ENCODE measurements around the gene GTF3C1.
"Not testable (repeated sequence)": the region's sequence is repeated elsewhere in the genome, so short reads cannot be mapped to it uniquely, and the experiment has no call there.

The GTF3C1 gene

DNA sequence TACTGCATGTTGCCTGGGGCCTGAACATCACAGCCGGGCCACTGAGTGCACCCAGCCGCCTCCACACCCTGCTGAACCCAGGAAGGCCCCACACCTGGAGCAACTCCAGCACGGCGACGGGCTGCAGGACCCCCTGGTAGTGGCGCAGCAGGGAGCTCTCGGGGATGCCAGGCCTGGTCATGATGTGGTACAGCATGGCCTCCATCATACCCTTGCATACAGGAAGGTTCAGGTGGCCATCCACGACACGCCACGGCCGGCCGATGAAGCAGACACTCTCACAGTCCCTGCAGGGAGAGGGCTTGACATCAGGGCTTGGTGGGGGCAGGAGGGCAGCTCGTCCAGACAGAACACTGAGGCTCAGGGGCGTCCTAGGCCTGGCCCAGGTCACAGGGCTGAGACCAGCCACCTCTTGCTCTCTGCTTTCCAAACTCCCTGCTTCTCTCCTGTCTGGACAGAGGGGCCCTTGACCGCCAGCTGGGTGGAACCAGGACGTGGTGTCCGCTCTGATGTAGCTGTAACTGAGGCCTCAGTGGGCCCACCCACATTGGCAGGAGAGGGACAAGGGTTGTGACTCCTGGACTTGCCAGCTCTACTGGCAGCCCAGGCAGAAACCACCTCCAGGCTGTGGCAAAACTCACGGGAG lies 87.4 kb downstream of the GTF3C1 start:
- DNase-seq (ENCODE audit: low spot score) = no peak

DNA sequence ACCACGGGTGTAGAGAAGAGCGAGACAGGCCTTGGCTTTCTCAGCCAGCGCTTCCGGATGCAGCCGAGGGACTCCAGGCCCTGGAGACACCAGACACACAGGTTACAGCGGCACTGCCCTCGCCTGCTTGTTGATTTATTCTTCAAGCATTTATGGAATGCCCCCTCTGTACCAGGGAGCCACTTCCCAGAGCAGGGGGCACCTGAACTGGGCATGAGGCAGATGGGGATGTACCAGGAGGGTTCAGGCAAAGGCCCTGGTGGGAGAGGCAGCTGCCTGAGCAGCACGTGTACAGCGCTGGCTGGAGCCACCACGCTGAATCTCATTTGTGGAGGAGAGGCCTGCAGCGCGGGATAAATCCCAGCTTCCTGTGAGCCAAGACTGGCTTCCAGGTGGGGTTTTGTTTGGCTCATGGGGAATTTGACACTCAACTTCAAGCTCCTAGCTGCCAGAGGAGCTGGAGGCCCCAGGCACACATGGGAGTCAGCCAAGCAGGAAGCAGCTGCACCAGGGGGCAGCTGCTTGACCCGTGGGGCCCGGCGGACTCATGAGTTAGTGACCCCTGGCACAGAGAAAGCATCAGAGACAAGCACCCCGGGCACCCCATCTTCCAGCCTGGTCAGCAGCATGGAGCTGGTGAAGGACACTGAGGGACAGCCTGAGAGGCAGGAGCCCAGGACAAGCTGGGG lies 88.1 kb downstream of the GTF3C1 start:
- no peak for DNase-seq (ENCODE audit: low spot score)

DNA sequence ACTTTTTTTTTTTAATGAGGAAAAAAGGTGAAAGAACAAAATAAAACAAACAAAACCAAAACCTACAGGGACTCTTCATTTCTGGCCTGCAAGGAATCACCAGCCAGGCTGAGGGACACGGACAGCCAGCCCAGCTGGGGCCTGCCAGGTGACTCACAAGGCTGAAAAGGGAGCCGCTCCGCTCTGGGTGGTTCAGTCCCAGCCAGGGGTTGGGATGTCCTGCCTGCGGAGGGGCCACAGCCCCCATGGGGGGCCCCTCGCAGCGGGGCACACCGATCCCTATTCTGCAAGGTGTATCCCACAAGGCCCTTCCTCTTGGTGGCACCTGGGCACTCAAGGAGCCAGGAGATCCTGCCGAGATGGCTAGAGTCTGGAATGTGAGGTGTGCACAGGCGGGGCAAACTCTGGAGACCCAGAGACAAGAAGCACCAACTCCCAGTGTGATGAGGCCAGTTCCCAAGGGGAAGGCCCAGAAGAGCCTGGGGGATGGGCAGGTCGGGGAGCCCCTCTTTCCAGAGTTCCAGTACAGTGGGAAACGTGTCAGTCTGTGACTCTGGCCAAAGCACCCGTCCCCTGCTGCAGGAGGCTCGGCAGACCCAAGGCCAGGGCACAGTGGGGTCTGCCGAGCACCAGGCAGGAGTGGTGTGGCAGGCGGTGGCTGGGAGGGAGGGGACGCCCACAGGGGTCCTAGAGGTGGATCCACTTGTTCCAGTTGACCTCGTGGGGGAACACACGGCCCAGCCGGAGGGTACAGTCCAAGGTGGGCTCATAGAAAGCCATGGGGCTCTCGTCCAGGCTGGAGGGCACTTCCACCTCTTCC lies 88.8 kb downstream of the GTF3C1 start:
- DNase-seq (ENCODE audit: low spot score) = no peak

DNA sequence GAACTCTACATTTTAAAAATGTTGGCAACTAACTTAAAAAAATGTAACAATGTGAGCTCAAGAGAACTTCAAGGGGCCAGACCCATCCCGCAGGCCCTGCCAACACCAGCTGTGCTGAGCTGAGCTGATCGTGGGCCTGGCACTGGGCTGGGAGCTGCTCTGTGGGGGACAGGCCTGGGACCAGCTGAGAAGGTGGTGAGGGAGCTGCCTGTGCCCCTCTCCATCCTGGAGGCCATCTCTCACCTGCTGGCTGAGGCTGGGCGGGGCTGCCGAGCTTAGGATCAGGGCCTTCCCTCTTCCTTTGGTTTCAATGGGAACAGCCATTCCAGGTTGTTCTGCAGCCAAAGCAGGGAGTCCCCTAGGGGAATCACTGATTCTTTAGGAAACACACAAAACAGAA lies 89.5 kb downstream of the GTF3C1 start:
- DNase-seq (ENCODE audit: low spot score) = no peak

DNA sequence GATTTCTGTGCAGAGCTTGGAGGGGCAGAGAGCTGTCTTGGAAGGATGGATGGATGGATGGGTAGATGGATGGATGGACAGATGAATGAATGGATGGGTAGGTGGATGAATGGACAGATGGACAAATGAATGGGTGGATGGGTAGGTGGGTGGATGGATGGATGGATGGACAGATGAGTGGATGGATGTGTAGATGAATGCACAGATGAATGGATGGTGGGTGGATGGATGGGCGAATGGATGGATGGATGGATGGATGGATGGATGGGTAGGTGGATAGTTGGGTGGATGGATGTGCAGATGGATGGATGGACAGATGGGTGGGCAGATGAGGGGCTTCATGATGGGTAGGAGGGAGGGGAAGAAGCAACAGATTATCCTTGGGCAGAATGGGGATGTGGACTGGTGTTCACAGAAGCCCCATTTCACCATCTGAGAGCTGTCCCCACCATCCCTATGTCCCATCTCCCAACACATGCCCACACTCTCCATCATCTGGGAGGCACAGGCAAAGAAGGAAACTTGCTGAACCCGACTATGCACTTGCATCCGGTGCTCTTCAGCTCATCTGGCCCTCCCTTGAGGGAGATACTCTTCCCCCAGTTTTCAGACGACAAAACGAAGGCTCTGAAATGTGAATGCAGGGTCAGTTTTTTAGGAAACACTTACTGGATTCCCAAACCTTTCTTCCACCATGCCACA lies 90.6 kb downstream of the GTF3C1 start:
- DNase-seq (ENCODE audit: low spot score) = no peak

DNA sequence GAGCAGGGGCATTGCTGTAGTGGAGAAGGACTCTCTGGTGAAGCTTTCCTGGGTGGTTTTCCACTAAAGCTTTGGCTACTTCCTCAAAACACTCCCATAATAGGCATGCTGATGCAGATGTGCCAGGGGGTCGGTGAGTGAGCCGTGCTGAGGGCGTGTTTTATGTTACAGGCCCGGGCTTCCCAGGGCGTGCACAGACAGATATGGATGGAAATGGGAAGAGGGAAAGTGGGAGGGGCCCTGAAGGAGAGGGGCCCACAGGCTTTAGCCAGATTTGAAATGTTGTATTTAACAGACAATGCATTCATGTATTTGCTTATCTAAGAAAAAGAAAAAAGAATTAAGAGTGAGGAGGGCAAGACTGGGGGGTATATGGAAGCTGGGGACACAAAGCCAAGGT lies 91.5 kb downstream of the GTF3C1 start:
- DNase-seq (ENCODE audit: low spot score) = no peak

DNA sequence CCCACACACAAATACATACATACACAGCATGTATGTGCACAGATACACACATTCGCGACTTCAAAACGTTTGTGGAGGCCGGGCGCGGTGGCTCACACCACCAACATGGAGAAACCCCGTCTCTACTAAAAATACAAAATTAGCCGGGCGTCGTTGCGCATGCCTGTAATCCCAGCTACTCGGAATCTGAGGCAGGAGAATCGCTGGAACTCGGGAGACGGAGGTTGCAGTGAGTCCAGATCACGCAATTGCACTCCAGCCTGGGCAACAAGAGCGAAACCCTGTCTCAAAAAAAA lies 92.2 kb downstream of the GTF3C1 start:
- not testable (repeated sequence) for DNase-seq (ENCODE audit: low spot score)

DNA sequence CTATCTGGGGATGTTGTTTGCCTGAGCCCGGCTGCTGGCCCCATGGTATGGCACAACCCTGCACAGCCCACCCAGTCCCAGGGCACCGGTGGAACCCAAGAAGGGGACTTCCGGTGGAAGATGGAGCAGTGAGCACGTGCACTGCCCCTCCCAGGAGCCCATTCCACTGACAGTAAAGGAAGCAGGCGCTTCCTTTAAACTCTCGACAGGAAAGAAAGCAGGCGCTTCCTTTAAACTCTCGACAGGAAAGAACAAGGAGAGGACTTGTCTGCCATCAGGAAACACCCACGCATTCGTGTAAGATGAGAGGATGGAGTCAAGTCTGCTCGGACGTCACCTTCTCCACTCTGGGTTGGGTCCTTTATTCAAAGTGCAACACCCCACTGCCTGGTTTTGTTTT lies 94.0 kb downstream of the GTF3C1 start:
- DNase-seq (ENCODE audit: low spot score) = no peak

DNA sequence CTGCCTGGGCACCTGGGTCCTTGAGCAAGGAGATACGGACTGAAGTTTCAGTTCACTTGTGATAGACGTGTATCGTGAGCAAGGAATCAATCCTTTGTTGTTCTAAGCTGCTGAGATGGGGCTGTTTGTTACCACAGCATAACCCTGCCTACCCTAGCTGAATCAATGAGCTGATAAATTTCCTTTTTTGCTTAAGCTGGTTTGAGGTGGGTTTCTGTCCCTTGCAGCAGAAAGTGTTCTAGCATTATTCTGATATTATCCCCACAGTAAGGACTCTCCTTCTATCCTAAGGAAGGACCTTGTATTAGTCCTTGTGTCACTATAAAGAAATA lies 96.3 kb downstream of the GTF3C1 start:
- DNase-seq (ENCODE audit: low spot score) = no peak

- DNase-seq (ENCODE audit: low spot score) = no peak
These were observed 96.9 kb downstream of the GTF3C1 start for GRCh38 chr16:27452569-27453493.

GRCh38 chr16:27450196-27450549 lies 99.5 kb downstream of the GTF3C1 start:
- no peak for DNase-seq (ENCODE audit: low spot score)

DNA sequence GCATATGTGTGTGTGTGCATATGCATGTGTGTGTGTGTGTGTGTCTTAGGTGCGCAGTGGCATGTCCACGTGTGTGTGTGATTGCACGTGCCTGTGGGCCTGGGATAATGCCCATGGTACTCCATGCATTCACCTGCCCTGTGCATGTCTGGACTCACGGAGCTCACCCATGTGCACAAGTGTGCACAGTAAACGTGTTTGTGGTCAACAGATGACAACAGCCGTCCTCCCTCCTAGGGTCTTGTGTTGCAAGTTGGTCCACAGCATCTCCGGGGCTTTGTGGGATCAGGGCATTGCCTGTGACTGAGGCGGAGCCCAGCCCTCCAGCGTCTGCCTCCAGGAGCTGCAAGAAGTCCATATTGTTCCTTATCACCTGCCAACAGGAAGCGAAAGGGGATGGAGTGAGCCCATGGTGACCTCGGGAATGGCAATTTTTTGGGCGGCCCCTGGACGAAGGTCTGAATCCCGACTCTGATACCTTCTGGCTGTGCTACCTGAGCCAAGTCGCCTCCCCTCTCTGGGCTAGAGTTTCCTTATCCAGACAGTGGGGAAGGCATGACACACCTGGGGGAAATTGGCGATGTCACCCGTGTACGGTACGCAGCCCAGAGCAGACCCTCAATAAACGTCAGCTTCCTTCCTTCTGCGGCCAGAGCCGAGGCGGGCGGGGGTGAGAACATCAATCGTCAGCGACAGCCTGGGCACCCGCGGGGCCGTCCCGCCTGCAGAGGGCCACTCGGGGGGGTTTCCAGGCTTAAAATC lies 100.1 kb downstream of the GTF3C1 start:
- no peak for DNase-seq (ENCODE audit: low spot score)

GRCh38 chr16:27448532-27449433 lies 100.9 kb downstream of the GTF3C1 start:
- DNase-seq (ENCODE audit: low spot score) = no peak

- DNase-seq (ENCODE audit: low spot score) = no peak
These were observed 102.4 kb downstream of the GTF3C1 start for GRCh38 chr16:27447301-27447700.

DNA sequence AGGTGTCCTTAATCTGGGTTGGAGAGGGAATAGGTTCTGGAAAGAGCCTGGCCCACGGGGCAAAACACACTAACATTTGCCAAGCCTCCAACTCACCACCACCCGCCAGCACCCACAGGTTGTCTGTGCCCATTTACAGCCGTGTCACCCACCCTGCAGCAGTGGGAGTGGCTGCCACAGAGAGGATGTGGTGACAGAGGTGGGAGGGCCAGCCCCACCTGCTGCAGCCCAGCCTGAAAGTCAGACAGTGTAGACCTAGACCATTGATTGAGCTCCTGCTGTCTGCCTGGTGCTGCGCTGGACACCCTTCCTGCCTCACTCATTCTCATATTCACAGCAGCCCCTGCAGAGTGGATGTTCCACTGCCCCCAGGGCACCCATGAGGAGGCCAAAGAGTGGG lies 103.0 kb downstream of the GTF3C1 start:
- DNase-seq (ENCODE audit: low spot score) = no peak

GRCh38 chr16:27445502-27446175 lies 104.1 kb downstream of the GTF3C1 start:
- DNase-seq (ENCODE audit: low spot score) = no peak

DNA sequence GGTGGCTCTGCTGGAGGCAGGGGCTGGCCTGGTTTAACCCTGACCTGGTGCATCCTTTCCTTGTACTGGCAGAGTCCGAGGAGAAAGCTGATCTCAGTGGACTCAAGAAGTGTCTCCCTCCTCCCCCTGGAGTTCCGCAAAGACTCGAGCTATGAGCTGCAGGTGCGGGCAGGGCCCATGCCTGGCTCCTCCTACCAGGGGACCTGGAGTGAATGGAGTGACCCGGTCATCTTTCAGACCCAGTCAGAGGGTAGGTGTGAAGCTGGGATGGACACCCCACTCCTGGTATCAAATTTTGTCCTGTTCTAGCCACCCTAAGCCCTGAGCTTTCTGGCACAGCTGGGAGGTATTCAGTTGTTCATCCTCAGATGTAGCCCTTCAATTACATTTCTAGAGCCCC lies 105.2 kb downstream of the GTF3C1 start:
- no peak for DNase-seq (ENCODE audit: low spot score)

DNA sequence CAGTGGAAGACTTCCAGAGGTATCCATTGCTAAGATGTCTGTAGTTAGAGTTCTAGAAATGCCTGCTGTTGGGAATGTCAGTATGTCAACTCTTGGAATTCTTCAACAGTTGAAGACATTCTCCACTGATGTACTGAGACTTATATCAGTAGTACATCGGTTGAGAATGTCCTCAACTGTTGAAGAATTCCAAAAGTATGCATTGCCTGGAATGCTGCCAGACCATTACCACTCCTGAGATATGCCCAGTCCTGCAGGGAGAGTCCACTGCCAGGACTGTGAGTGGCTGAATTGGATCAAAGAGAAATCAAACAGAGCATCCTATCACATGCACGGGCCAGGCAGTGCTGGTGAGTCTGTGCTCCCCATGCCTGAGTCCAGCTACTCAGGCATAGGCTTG lies 105.7 kb downstream of the GTF3C1 start:
- DNase-seq (ENCODE audit: low spot score) = no peak

DNA sequence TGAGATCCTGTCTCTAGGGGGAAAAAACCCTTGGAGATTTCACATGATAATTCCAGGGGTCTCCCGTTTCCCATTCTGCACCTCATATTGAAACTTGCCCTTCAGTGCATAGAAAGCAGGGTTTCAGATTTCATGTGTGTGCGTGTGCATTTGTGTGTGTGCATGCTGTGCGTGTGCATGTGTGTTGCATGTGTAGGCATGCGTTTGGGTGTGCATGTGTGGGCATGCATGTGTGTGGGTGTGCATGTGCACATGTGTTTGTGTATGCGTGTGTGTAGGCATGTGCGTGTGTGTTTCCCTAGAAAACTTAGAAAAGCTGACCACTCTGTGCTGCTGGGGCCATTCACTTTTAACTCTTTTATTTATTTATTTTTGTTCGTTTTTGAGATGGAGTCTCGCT lies 107.7 kb downstream of the GTF3C1 start:
- no peak for DNase-seq (ENCODE audit: low spot score)

GRCh38 chr16:27441276-27441675 lies 108.4 kb downstream of the GTF3C1 start:
- no peak for DNase-seq (ENCODE audit: low spot score)

Data from HuH-7.5 (cell line).